ENCODE data around the gene ADD1.

ADD1 gene

GRCh38 chr4:2963966-2964471 lies 120.4 kb downstream of the ADD1 start:
- no peak for DNase-seq (ENCODE audit: low spot score)

GRCh38 chr4:2964706-2965258 lies 121.1 kb downstream of the ADD1 start:
- DNase-seq (ENCODE audit: low spot score) = no peak

- DNase-seq (ENCODE audit: low spot score) = no peak
Measured at GRCh38 chr4:2965262-2965661, 121.6 kb downstream of the ADD1 start.

GRCh38 chr4:2968381-2968780 lies 124.7 kb downstream of the ADD1 start:
- DNase-seq (ENCODE audit: low spot score) = no peak

GRCh38 chr4:2971275-2971674 lies 127.6 kb downstream of the ADD1 start:
- DNase-seq (ENCODE audit: low spot score) = no peak

- DNase-seq (ENCODE audit: low spot score) = no peak
Measured at GRCh38 chr4:2977211-2978088, 133.8 kb downstream of the ADD1 start.

Data from hematopoietic multipotent progenitor cell treated with erythropoietin and hydrocortisone succinate and interleukin-3 and kit ligand, for 15 days (in vitro differentiated cells).